ENCODE data around the gene PRKAG2.

DNA sequence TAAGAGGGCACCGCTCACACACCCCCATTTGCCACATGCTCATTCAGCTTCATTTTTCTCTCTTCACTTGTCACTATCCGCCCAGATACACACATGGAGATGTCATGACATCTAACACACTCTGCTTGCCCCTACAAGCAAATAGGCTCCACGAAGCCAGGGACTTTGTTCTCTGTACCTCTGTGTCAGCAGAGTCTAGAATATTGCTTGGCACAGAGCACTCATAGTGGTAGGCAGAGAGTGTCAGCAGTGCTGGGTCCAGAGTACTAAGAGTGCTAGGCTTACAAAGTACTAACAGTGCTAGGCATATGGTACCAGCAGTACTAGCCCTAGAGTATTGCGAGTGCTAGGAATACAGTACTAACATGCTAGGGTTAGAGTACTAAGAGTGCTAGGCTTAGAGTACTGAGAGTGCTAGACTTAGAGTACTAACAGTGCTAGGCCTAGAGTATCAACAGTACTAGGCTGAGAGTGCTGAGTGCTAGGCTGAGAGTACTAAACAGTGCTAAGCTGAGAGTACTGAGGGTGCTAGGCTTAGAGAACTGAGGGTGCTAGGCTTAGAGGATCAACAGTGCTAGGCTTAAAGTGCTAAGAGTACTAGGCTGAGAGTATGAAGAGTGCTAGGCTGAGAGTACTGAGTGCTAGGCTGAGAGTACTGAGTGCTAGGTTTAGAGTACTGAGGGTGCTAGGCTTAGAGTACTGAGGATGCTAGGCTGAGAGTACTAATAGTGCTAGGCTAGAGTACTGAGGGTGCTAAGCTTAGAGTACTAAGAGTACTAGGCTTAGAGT lies 166.1 kb downstream of the PRKAG2 start:
- TF ChIP-seq CTCF (conservative IDR thresholded peaks at IDR 0.05; ENCODE audit: low read length) (no peak), EZH2phosphoT487 (IDR thresholded peaks at IDR 0.05; ENCODE audit: borderline replicate concordance) (no peak)
